ENCODE data around the gene GPR68. TPM values are rescaled to one million over a fixed set of nuclear protein-coding genes. Genes with fewer than 3 reads are reported as not detected.

GPR68 gene
- total and polyA plus RNA-seq, 8 donors = 1.3 to 4.9 (median 3.3) TPM

- intact Hi-C loops (cut with DNase I) = no loop called here
- no peak for TF ChIP-seq CTCF (IDR thresholded peaks at IDR 0.05)
- ATAC-seq (no peak), DNase-seq (no peak)
- Histone ChIP-seq H3K27me3 (no peaks in the 10 kb centered on the region), H3K36me3 (peaks cover 0 to 96% of the 10 kb centered on the region in 2 donors), H3K27ac (no peak overlapping the region), H3K4me3 (no peak overlapping the region), H3K4me1 (no peaks in the 10 kb centered on the region), H3K9me3 (no peaks in the 10 kb centered on the region)
These were observed 47.4 kb upstream of the GPR68 start for GRCh38 chr14:91291786-91292405.

DNA sequence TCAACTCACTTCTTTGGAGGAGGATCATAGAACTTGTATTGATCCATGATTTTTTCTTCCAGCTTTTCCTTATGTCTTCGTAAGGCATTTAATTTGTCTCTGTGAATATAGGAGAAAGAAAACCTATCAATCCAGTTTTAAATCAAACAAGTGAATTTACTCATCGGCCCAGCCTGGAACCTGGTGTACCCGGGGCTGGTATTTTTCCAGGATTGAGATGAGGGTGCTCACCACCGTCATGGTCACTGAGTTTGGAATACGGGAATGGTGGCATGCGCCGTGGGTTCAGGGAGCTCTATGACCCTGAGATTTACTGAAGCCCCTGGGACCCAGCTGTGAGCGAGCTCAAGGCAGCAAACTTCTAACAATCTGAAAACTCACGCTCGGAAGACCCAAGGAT lies 46.5 kb upstream of the GPR68 start:
- Histone ChIP-seq H3K4me3 (no peak overlapping the region), H3K27me3 (no peaks in the 10 kb centered on the region), H3K9me3 (no peaks in the 10 kb centered on the region), H3K4me1 (peaks cover 0 to 3% of the 10 kb centered on the region in 2 donors), H3K27ac (no peak overlapping the region), H3K36me3 (peaks cover 0 to 91% of the 10 kb centered on the region in 2 donors)
- DNase-seq = no peak
- ATAC-seq = no peak
- TF ChIP-seq CTCF (IDR thresholded peaks at IDR 0.05) = no peak
- intact Hi-C loops (cut with DNase I) = no loop called here

DNA sequence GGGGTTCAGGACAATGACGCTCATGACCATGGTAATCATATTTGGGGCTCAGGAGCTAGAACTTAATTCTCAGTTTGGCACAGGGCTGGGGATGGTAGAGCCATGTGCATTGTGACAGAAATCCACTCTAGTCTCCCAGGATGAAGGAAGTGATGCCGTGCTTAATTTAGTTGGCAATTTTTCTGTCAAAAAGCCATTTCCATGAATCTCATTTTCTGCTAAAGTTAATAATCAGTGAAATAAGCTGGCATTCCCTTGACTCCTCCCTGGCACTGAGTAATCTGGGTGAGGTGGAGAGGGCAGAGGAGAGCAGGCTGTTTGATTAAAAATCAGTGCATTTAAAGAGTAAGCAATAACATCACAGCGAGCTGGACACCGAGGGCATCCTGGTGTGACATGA lies 45.0 kb upstream of the GPR68 start:
- ATAC-seq = no peak
- TF ChIP-seq CTCF (IDR thresholded peaks at IDR 0.05) = no peak
- H3K27ac ChIP-seq = no peak overlapping the region
- H3K27me3 ChIP-seq = no peaks in the 10 kb centered on the region
- no peak for DNase-seq
- peaks cover 0 to 90% of the 10 kb centered on the region in 2 donors for H3K36me3 ChIP-seq
- H3K9me3 ChIP-seq = no peaks in the 10 kb centered on the region
- intact Hi-C loops (cut with DNase I) = loop anchor here (10.0 kb wide), 2 partner anchors 125 to 385 kb away; no protein-coding TSS in a partner anchor
- H3K4me3 ChIP-seq = no peak overlapping the region
- H3K4me1 ChIP-seq = peaks cover 0 to 5% of the 10 kb centered on the region in 2 donors

DNA sequence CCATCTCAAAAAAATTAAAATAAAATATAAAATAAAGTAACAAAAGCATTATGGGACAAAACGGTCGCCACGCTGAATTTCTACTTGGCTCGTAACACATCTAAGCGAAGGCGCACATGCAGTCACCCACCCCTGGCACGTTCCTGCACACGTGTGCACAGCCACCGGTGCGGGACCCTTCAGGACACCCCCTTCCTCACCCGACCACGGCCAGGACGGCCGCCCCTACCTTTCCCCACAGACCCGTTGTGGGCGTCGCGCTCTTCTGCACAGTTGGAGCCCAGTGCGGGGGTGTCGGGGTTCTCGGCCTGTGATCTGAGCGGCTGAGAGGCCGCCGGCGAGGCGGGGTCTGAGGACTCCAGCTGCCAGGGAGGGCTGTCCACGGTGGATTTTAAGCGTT lies 44.4 kb upstream of the GPR68 start:
- peaks cover 1 to 9% of the 10 kb centered on the region in 2 donors for H3K4me1 ChIP-seq

More for the DNA sequence above, 44.4 kb upstream of the GPR68 start:
- DNase-seq = no peak
- peaks cover 0 to 90% of the 10 kb centered on the region in 2 donors for H3K36me3 ChIP-seq
- no peak overlapping the region for H3K27ac ChIP-seq
- no peaks in the 10 kb centered on the region for H3K9me3 ChIP-seq
- ATAC-seq = no peak
- intact Hi-C loops (cut with DNase I) = loop anchor here (10.0 kb wide), 2 partner anchors 124 to 384 kb away; no protein-coding TSS in a partner anchor
- H3K27me3 ChIP-seq = no peaks in the 10 kb centered on the region
- H3K4me3 ChIP-seq = no peak overlapping the region
- no peak for TF ChIP-seq CTCF (IDR thresholded peaks at IDR 0.05)
